Esophagus (tissue), 2 donors: ENCODE data around the gene TMEM132D. TPM values are rescaled to one million over a fixed set of nuclear protein-coding genes. Genes with fewer than 3 reads are reported as not detected.

Experiments used
- H3K27ac ChIP-seq, 2 donors: one replicate each; pipeline ENCODE4 v1.5.1; 2013; ENCODE audit warnings: low read depth in 2 of 2, mild to moderate bottlenecking in 2 of 2, inconsistent platforms in 1 of 2, low read length in 1 of 2, moderate library complexity in 1 of 2
- H3K27me3 ChIP-seq, 2 donors: one replicate each; pipeline ENCODE4 v1.6.1; 2013; ENCODE audit warnings: low read length in 2 of 2, control low read depth in 1 of 2, mild to moderate bottlenecking in 1 of 2; ENCODE audit not compliant: insufficient read depth in 2 of 2, control insufficient read depth in 1 of 2
- H3K36me3 ChIP-seq, 2 donors: one replicate each; pipeline ENCODE4 v1.6.1; 2013; ENCODE audit warnings: low read length in 1 of 2; ENCODE audit not compliant: control insufficient read depth in 2 of 2, insufficient read depth in 2 of 2
- H3K4me1 ChIP-seq, 2 donors: one replicate each; pipeline ENCODE4 v1.6.1; 2013; ENCODE audit warnings: low read length in 1 of 2; ENCODE audit not compliant: control insufficient read depth in 2 of 2, insufficient read depth in 2 of 2
- H3K4me3 ChIP-seq, 2 donors: one replicate each; pipeline ENCODE4 v1.5.1; 2013; ENCODE audit warnings: low read length in 2 of 2, mild to moderate bottlenecking in 2 of 2, low read depth in 1 of 2, moderate library complexity in 1 of 2
- H3K9me3 ChIP-seq, 2 donors: one replicate each; pipeline ENCODE4 v1.6.1; 2013; ENCODE audit warnings: mild to moderate bottlenecking in 2 of 2, low read depth in 1 of 2, low read length in 1 of 2, moderate library complexity in 1 of 2; ENCODE audit not compliant: control insufficient read depth in 2 of 2, insufficient read depth in 1 of 2
- WGBS, 2 donors: extraction: QIAGEN DNeasy Blood & Tissue Kit; methylation state at CpG; one replicate each; pipeline ENCODE4 v1.1.7; 2013; 5-methylcytosine and 5-hydroxymethylcytosine counted together
- polyA plus RNA-seq, 2 donors: library from polyadenylated mRNA; stranded (reverse); fragments of 200-250 nt; gene quantifications; one replicate each; pipeline ENCODE4 v1.2.3, GENCODE V29; 2013
- donor health status: healthy with polysubstance abuse.
- donor health status: Bipolar disorder and iron deficiency.

TMEM132D gene
- polyA plus RNA-seq, 2 donors: not detected

DNA sequence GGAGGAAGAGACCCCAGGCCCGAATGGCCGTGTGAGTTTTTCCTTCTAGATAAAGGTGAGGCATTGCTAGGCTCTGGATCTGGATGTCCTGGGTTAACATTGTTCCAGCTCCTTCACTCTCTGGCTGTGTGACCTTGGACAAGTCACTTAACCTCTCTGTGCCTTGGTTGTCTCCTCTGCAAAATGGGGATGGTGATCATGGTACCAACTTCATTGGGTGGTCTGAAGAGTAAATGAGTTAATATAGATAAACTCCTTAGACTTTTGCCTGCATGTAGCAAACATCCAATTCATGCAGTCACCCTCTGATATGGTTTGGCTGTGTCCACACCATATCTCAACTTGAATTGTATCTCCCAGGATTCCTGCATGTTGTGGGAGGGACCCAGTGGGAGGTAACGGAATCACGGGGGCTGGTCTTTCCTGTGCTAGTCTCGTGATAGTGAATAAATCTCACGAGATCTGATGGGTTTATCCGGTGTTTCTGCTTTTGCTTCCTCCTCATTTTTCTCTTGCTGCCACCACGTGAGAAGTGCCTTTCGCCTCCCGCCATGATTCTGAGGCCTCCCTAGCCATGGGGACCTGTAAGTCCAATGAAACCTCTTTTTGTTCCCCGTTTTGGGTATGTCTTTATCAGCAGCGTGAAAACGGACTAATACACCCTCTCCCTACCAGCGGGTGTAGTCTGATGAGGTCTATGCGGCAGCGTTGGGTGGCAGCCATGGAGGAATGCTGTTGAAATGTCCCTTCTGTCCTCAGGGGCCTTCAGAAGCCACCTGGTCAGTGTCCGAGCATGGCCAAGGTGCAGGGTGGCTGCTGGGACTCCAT, 794.4 kb downstream of the TMEM132D start:
- Histone ChIP-seq H3K27ac (no peak overlapping the region), H3K4me1 (no peaks in the 10 kb centered on the region), H3K36me3 (no peaks in the 10 kb centered on the region), H3K27me3 (no peaks in the 10 kb centered on the region), H3K9me3 (peaks cover 11 to 15% of the 10 kb centered on the region in 2 donors), H3K4me3 (no peak overlapping the region)
- 79 to 80% methylated on average over 17 of the region's 17 CpGs for WGBS, 2 donors

DNA sequence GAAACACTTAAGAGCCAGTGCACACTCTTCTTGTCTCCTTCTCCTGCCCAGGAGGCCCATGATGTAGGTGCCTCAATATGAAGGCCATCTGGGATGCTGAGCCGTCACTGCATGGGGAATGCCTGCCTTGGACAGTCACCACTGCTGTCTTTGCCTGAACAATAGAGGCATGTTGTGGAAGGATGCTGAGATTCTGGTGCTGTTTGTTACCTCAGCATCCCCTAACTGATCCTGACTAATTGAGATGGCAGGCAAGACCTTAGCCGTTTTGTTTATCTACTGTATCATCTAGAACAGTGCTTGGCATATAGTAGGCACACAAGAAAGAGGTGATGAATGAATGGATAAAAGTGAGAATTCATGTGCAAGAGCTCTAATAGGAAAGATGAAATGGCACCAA, 797.1 kb downstream of the TMEM132D start:
- Histone ChIP-seq H3K9me3 (peaks cover 13 to 22% of the 10 kb centered on the region in 2 donors), H3K4me3 (no peak overlapping the region), H3K36me3 (no peaks in the 10 kb centered on the region), H3K27ac (no peak overlapping the region), H3K27me3 (no peaks in the 10 kb centered on the region), H3K4me1 (no peaks in the 10 kb centered on the region)
- WGBS, 2 donors: 79 to 82% methylated on average over 2 of the region's 2 CpGs

GRCh38 chr12:129103231-129103630, 800.6 kb downstream of the TMEM132D start:
- no peak overlapping the region for H3K4me3 ChIP-seq
- H3K27me3 ChIP-seq: no peaks in the 10 kb centered on the region
- peaks cover 16 to 19% of the 10 kb centered on the region in 2 donors for H3K9me3 ChIP-seq
- H3K27ac ChIP-seq: no peak overlapping the region
- no peaks in the 10 kb centered on the region for H3K36me3 ChIP-seq
- H3K4me1 ChIP-seq: no peaks in the 10 kb centered on the region
- 56 to 60% methylated on average over 4 of the region's 4 CpGs for WGBS, 2 donors

- H3K36me3 ChIP-seq: no peaks in the 10 kb centered on the region
- WGBS, 2 donors: 80 to 82% methylated on average over 7 of the region's 7 CpGs
- H3K4me1 ChIP-seq: no peaks in the 10 kb centered on the region
- no peak overlapping the region for H3K27ac ChIP-seq
- H3K27me3 ChIP-seq: no peaks in the 10 kb centered on the region
- H3K9me3 ChIP-seq: peaks cover 16 to 19% of the 10 kb centered on the region in 2 donors
- H3K4me3 ChIP-seq: no peak overlapping the region
Measured at GRCh38 chr12:129102233-129102632, 801.6 kb downstream of the TMEM132D start.

DNA sequence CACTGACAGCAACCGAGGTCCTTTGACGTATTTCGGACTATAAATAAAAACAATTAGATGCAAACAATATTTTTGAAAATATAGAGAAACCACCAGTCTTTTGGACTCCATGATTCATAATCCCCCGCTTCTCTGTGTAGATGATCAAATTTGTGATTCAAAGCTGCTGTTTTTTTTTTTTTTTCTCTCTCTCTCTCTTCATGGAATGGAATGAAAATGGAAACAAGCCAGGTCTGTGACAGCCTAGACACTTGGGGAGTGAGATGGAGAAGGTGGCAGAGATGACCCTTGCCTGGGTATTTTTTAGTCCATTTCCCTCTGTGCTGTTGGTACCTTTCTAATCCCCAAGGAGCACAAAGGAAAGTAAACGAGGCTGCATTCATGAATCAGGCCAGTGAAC, 802.0 kb downstream of the TMEM132D start:
- no peak overlapping the region for H3K27ac ChIP-seq
- no peaks in the 10 kb centered on the region for H3K27me3 ChIP-seq
- no peaks in the 10 kb centered on the region for H3K4me1 ChIP-seq
- no peak overlapping the region for H3K4me3 ChIP-seq
- no peaks in the 10 kb centered on the region for H3K36me3 ChIP-seq
- 68 to 74% methylated on average over 5 of the region's 5 CpGs for WGBS, 2 donors
- H3K9me3 ChIP-seq: peaks cover 16 to 19% of the 10 kb centered on the region in 2 donors

DNA sequence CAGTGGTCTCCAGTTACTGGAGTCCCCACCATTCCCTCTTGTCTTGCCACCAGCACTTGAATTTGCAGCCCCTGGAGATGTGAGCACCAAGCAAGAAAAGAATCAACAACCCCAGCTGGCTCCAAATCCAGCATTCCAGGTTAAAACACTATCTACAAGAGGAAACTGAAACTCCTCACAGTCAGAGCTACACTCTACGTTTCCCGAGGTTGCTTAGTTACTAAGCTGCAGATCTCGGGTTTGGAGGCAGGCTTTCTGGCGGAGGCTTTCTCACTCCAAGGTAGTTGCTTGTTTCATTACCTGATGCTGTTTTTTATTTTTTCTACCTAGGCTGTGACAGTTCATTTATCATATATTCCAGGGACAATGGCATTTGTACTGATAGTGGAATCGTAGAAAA, 802.4 kb downstream of the TMEM132D start:
- WGBS, 2 donors: 56 to 60% methylated on average over 5 of the region's 5 CpGs
- H3K27me3 ChIP-seq: no peaks in the 10 kb centered on the region
- no peaks in the 10 kb centered on the region for H3K4me1 ChIP-seq
- no peak overlapping the region for H3K4me3 ChIP-seq
- H3K36me3 ChIP-seq: no peaks in the 10 kb centered on the region
- peaks cover 14 to 15% of the 10 kb centered on the region in 2 donors for H3K9me3 ChIP-seq
- H3K27ac ChIP-seq: no peak overlapping the region

- 61 to 73% methylated on average over 3 of the region's 3 CpGs for WGBS, 2 donors
- Histone ChIP-seq H3K4me1 (no peaks in the 10 kb centered on the region), H3K4me3 (no peak overlapping the region), H3K36me3 (no peaks in the 10 kb centered on the region), H3K9me3 (peaks cover 10 to 11% of the 10 kb centered on the region in 2 donors), H3K27me3 (no peaks in the 10 kb centered on the region), H3K27ac (no peak overlapping the region)
Measured at GRCh38 chr12:129097451-129097850, 806.4 kb downstream of the TMEM132D start.

- no peaks in the 10 kb centered on the region for H3K4me1 ChIP-seq
- no peaks in the 10 kb centered on the region for H3K36me3 ChIP-seq
- no peak overlapping the region for H3K4me3 ChIP-seq
- no peaks in the 10 kb centered on the region for H3K27me3 ChIP-seq
- no peak overlapping the region for H3K27ac ChIP-seq
- 81 to 82% methylated on average over 7 of the region's 7 CpGs for WGBS, 2 donors
- H3K9me3 ChIP-seq: peaks cover 8 to 10% of the 10 kb centered on the region in 2 donors
Measured at GRCh38 chr12:129096968-129097367, 806.9 kb downstream of the TMEM132D start.

GRCh38 chr12:129096184-129096583, 807.6 kb downstream of the TMEM132D start:
- 90 to 92% methylated on average over 11 of the region's 11 CpGs for WGBS, 2 donors
- H3K4me1 ChIP-seq: no peaks in the 10 kb centered on the region
- H3K36me3 ChIP-seq: no peaks in the 10 kb centered on the region
- H3K9me3 ChIP-seq: peaks cover 7 to 8% of the 10 kb centered on the region in 2 donors
- no peak overlapping the region for H3K27ac ChIP-seq
- H3K27me3 ChIP-seq: no peaks in the 10 kb centered on the region
- no peak overlapping the region for H3K4me3 ChIP-seq

GRCh38 chr12:129089576-129089975, 814.2 kb downstream of the TMEM132D start:
- no peaks in the 10 kb centered on the region for H3K27me3 ChIP-seq
- H3K4me1 ChIP-seq: no peaks in the 10 kb centered on the region
- no peak overlapping the region for H3K27ac ChIP-seq
- 73 to 80% methylated on average over 9 of the region's 9 CpGs for WGBS, 2 donors
- no peak overlapping the region for H3K4me3 ChIP-seq
- H3K36me3 ChIP-seq: no peaks in the 10 kb centered on the region
- no peaks in the 10 kb centered on the region for H3K9me3 ChIP-seq
